Posterior vena cava (tissue), 2 donors: ENCODE data around the gene MARCHF10. TPM values are rescaled to one million over a fixed set of nuclear protein-coding genes. Genes with fewer than 3 reads are reported as not detected.

Source experiments
- DNase-seq: peaks from one replicate; pipeline ENCODE4 v3.0.0-alpha.2; 2020; ENCODE audit warnings: low spot score
- intact Hi-C, 2 donors: fragments of 100-400 bp; cut with DNase I; formaldehyde crosslinking; loops; one replicate each; pipeline versions ENCODE4 v1.14.1 to v1.14.2; 2022 to 2023
- total RNA-seq, 2 donors: library from RNA; stranded (reverse); fragmentation: NEBNext Ultra II Directional; extraction: Animal tissue kit (Norgen Biotek cat#: 25700); gene quantifications; one replicate each; pipeline ENCODE4 v1.2.1, GENCODE V29; 2021
- donor health status: DM: yes; HTN: yes; CAD: no.
- donor health status: DM: yes; HTN: yes; CAD: no.

Gene MARCHF10
- total RNA-seq, 2 donors from 2014 or later, result not detected

- intact Hi-C loops, result no loop called here
Observed at GRCh38 chr17:62727916-62728672, 80.0 kb downstream of the MARCHF10 start.

GRCh38 chr17:62725791-62726249, 82.3 kb downstream of the MARCHF10 start:
- intact Hi-C loops, result no loop called here
- DNase-seq, result no peak

More at GRCh38 chr17:62727916-62728672, 80.0 kb downstream of the MARCHF10 start:
- DNase-seq, result no peak

- intact Hi-C loops, result no loop called here
Observed at GRCh38 chr17:62724398-62725146, 83.5 kb downstream of the MARCHF10 start.

GRCh38 chr17:62723842-62724241, 84.3 kb downstream of the MARCHF10 start:
- DNase-seq, result no peak
- intact Hi-C loops, result no loop called here

More at GRCh38 chr17:62724398-62725146, 83.5 kb downstream of the MARCHF10 start:
- DNase-seq, result no peak

- DNase-seq, result no peak
- intact Hi-C loops, result no loop called here
Observed at GRCh38 chr17:62722625-62723024, 85.5 kb downstream of the MARCHF10 start.

- DNase-seq, result no peak
- intact Hi-C loops, result no loop called here
Observed at GRCh38 chr17:62720126-62720850, 87.8 kb downstream of the MARCHF10 start.

- DNase-seq, result no peak
- intact Hi-C loops, result no loop called here
Observed at GRCh38 chr17:62719586-62719985, 88.5 kb downstream of the MARCHF10 start.

- intact Hi-C loops, result no loop called here
- DNase-seq, result no peak
Observed at GRCh38 chr17:62718429-62718828, 89.7 kb downstream of the MARCHF10 start.

- DNase-seq, result no peak
- intact Hi-C loops, result no loop called here
Observed at GRCh38 chr17:62717889-62718288, 90.2 kb downstream of the MARCHF10 start.

GRCh38 chr17:62717589-62717855, 90.6 kb downstream of the MARCHF10 start:
- intact Hi-C loops, result no loop called here
- no peak for DNase-seq

GRCh38 chr17:62716834-62717588, 91.1 kb downstream of the MARCHF10 start:
- DNase-seq, result no peak
- intact Hi-C loops, result no loop called here

GRCh38 chr17:62715882-62716390, 92.2 kb downstream of the MARCHF10 start:
- peak; percentile 43 for DNase-seq
- intact Hi-C loops, result no loop called here

GRCh38 chr17:62714016-62714777, 93.9 kb downstream of the MARCHF10 start:
- DNase-seq, result peak; percentile 11
- intact Hi-C loops, result no loop called here

- intact Hi-C loops, result no loop called here
- peak; percentile 24 for DNase-seq
Observed at GRCh38 chr17:62713086-62713881, 94.8 kb downstream of the MARCHF10 start.

- intact Hi-C loops, result no loop called here
- no peak for DNase-seq
Observed at GRCh38 chr17:62712171-62712581, 95.9 kb downstream of the MARCHF10 start.

- DNase-seq, result peak; percentile 15
- intact Hi-C loops, result loop anchor here in 1 of 2 donors (5.0 kb wide), 1 partner anchor 259 kb away; the partner anchor contains the start of gene TANC2
Observed at GRCh38 chr17:62708587-62708986, 99.5 kb downstream of the MARCHF10 start.

GRCh38 chr17:62707425-62707739, 100.7 kb downstream of the MARCHF10 start:
- peak; percentile 29 for DNase-seq
- intact Hi-C loops, result loop anchor here in 1 of 2 donors (5.0 kb wide), 1 partner anchor 260 kb away; the partner anchor contains the start of gene TANC2
